ENCODE measurements around the gene SLC25A24. TPM values are rescaled to one million over a fixed set of nuclear protein-coding genes. Genes with fewer than 3 reads are reported as not detected.

Gene SLC25A24
- total and polyA plus RNA-seq, 10 of the 15 experiments (the other 5 are each of a cell fraction or from before 2014, with no cell fraction given) = 4.0 to 20.6 (median 14.2) TPM

- TF ChIP-seq E2F4 (IDR thresholded peaks at IDR 0.05; ENCODE audit: low read depth, low read length) (no peak), KDM1A (IDR thresholded peaks at IDR 0.05; ENCODE audit: borderline replicate concordance) (no peak)
These were observed 93.4 kb downstream of the SLC25A24 start (continued) for GRCh38 chr1:108106775-108107174.

- no peak for TF ChIP-seq TCF7 (IDR thresholded peaks at IDR 0.05; ENCODE audit: borderline replicate concordance)
- TF ChIP-seq SMAD5 (IDR thresholded peaks at IDR 0.05; ENCODE audit: low read depth) = no peak
- TF ChIP-seq SREBF2 (IDR thresholded peaks at IDR 0.05; ENCODE audit: low read length) = no peak
- H3K4me2 ChIP-seq (ENCODE audit: control insufficient read depth, insufficient read depth) = no peak overlapping the region
- intact Hi-C loops (cut with micrococcal nuclease; ENCODE audit: unreplicated experiment) (no loop called here), in situ Hi-C loops (cut with MboI) (no loop called here)
- ChIA-PET CTCF (no interaction called here), RAD21 (ENCODE audit: unreplicated experiment) (no interaction called here), SMC1A (ENCODE audit: uncharacterized antibody, unreplicated experiment) (interaction anchor here (1.2 kb wide), 1 partner anchor 191 kb away, joined by 4 read pairs; no protein-coding TSS in a partner anchor), POLR2A (no interaction called here)
- no TSS peak for BruUV-seq (replicated peaks)
- no peaks in the 10 kb centered on the region for H4K20me1 ChIP-seq (ENCODE audit: control insufficient read depth, insufficient read depth)
- ATAC-seq = no peak
- no peak overlapping the region for H2AFZ ChIP-seq (ENCODE audit: control insufficient read depth, low read depth, low read length)
- H3K9me3 ChIP-seq (replicated peaks; ENCODE audit: control insufficient read depth, insufficient read depth, low read length) = no peaks in the 10 kb centered on the region
- H3K79me2 ChIP-seq (ENCODE audit: control insufficient read depth, insufficient read depth, low read length) = no peaks in the 10 kb centered on the region
- no peaks in the 10 kb centered on the region for H3K4me1 ChIP-seq (ENCODE audit: control insufficient read depth, insufficient read depth, low read length)
- H3K27me3 ChIP-seq (replicated peaks in 1 of 2; ENCODE audit: control insufficient read depth in 2 of 2, insufficient read depth in 2 of 2, low read length in 1 of 2) = no peaks in the 10 kb centered on the region; a peak in 2 of 4 replicates
- H3K27ac ChIP-seq (ENCODE audit: control insufficient read depth, insufficient read depth) = no peak overlapping the region
- no peak for FAIRE-seq
- no peak overlapping the region for H3K9ac ChIP-seq (ENCODE audit: control insufficient read depth, insufficient read depth, low read length)
- H3K4me3 ChIP-seq = no peak overlapping the region
- 33% methylated on average over 1 of the region's 1 CpG for WGBS (ENCODE audit: insufficient coverage, insufficient replicate concordance, low lambda C conversion rate, missing lambda C conversion rate)
- no peaks in the 10 kb centered on the region for H3K36me3 ChIP-seq (ENCODE audit: control insufficient read depth in 2 of 2, insufficient read depth in 2 of 2, low read length in 1 of 2)
- DNase-seq (ENCODE audit: low read depth, low spot score) = no peak
These were observed 100.0 kb downstream of the SLC25A24 start for GRCh38 chr1:108100148-108100547.

GRCh38 chr1:108097018-108097417 is 103.1 kb downstream of the SLC25A24 start:
- Histone ChIP-seq H3K9ac (ENCODE audit: control insufficient read depth, insufficient read depth, low read length) (no peak overlapping the region), H3K4me2 (ENCODE audit: control insufficient read depth, insufficient read depth) (no peak overlapping the region), H3K4me3 (no peak overlapping the region), H3K36me3 (ENCODE audit: control insufficient read depth in 2 of 2, insufficient read depth in 2 of 2, low read length in 1 of 2) (no peaks in the 10 kb centered on the region), H3K27me3 (replicated peaks in 1 of 2; ENCODE audit: control insufficient read depth in 2 of 2, insufficient read depth in 2 of 2, low read length in 1 of 2) (no peaks in the 10 kb centered on the region; a peak in 2 of 4 replicates), H3K79me2 (ENCODE audit: control insufficient read depth, insufficient read depth, low read length) (no peaks in the 10 kb centered on the region), H2AFZ (ENCODE audit: control insufficient read depth, low read depth, low read length) (no peak overlapping the region), H3K27ac (ENCODE audit: control insufficient read depth, insufficient read depth) (no peak overlapping the region), H3K4me1 (ENCODE audit: control insufficient read depth, insufficient read depth, low read length) (no peaks in the 10 kb centered on the region), H4K20me1 (ENCODE audit: control insufficient read depth, insufficient read depth) (no peaks in the 10 kb centered on the region), H3K9me3 (replicated peaks; ENCODE audit: control insufficient read depth, insufficient read depth, low read length) (no peaks in the 10 kb centered on the region)
- SMC1A ChIA-PET (ENCODE audit: uncharacterized antibody, unreplicated experiment) = no interaction called here
- RAD21 ChIA-PET (ENCODE audit: unreplicated experiment) = no interaction called here
- POLR2A ChIA-PET = no interaction called here
- in situ Hi-C loops (cut with MboI) = no loop called here
- intact Hi-C loops (cut with micrococcal nuclease; ENCODE audit: unreplicated experiment) = no loop called here
- DNase-seq (ENCODE audit: low read depth, low spot score) = no peak
- ATAC-seq = no peak
- no TSS peak for BruUV-seq (replicated peaks)
- CTCF ChIA-PET = no interaction called here
- FAIRE-seq = no peak
- TF ChIP-seq JUND (IDR thresholded peaks at IDR 0.05; ENCODE audit: low read depth, low read length) (no peak), RAD21 (IDR thresholded peaks at IDR 0.05; ENCODE audit: insufficient read depth, low read depth, low read length) (no peak), CBFB (IDR thresholded peaks at IDR 0.05; ENCODE audit: low read depth) (no peak), YBX1 (IDR thresholded peaks at IDR 0.05) (no peak), LARP7 (IDR thresholded peaks at IDR 0.05) (no peak), MTA2 (IDR thresholded peaks at IDR 0.05; ENCODE audit: low read depth) (no peak), MYB (IDR thresholded peaks at IDR 0.05; ENCODE audit: borderline replicate concordance, low read depth, low read length) (no peak), BACH1 (IDR thresholded peaks at IDR 0.05; ENCODE audit: borderline replicate concordance) (no peak), TCF3 (IDR thresholded peaks at IDR 0.05; ENCODE audit: borderline replicate concordance, insufficient read depth, low read depth, low read length) (no peak), RCOR1 (conservative IDR thresholded peaks at IDR 0.05; ENCODE audit: low read depth, low read length) (no peak), NR2C2 (IDR thresholded peaks at IDR 0.05; ENCODE audit: borderline replicate concordance, control insufficient read depth, insufficient read length, low read depth) (no peak), USF2 (IDR thresholded peaks at IDR 0.05; ENCODE audit: borderline replicate concordance, low read depth, low read length) (no peak), RUNX3 (IDR thresholded peaks at IDR 0.05; ENCODE audit: low read length) (no peak)
